NCI-H128 (cell line): ENCODE results near the gene DNAH2.

Experiments used
- DNase-seq: peaks from one replicate; lab custom pipeline; 2025; ENCODE audit not compliant: unreplicated experiment; lab: John Stamatoyannopoulos, UW

The DNAH2 gene

DNA sequence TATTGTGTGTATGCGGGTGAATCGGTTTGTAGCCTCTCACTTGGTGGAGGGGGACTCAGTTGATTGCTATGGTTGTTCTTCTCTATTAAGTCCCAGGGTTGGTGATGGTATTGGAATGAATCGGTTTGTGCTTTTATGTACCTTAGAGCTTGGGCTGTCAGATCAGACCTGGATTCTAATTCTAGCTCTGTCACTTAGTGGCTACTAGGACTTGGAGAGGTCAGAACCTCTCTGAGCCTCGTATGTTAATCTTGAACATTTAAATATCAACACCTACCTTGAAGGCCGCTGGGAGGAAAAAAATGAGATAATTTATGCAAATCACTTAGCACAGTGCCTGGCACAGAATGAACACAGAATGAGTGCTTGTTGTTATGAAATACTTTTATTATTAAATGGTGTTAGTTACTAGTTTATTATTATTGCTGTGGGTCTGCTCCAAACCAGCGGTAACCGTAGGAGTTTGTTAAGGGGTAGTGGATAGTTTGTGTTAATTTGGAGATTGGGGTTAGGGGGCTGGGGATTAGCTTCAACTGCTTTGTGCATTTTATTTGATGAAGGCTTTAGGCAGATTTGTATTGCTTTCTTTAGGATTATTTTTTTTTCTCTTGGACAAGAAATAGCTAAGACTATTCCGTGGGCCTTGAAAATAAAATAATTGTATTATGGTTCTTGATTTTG is 120.0 kb downstream of the DNAH2 start:
- DNase-seq: no peak

GRCh38 chr17:7838090-7839075 is 120.8 kb downstream of the DNAH2 start:
- DNase-seq: no peak

DNA sequence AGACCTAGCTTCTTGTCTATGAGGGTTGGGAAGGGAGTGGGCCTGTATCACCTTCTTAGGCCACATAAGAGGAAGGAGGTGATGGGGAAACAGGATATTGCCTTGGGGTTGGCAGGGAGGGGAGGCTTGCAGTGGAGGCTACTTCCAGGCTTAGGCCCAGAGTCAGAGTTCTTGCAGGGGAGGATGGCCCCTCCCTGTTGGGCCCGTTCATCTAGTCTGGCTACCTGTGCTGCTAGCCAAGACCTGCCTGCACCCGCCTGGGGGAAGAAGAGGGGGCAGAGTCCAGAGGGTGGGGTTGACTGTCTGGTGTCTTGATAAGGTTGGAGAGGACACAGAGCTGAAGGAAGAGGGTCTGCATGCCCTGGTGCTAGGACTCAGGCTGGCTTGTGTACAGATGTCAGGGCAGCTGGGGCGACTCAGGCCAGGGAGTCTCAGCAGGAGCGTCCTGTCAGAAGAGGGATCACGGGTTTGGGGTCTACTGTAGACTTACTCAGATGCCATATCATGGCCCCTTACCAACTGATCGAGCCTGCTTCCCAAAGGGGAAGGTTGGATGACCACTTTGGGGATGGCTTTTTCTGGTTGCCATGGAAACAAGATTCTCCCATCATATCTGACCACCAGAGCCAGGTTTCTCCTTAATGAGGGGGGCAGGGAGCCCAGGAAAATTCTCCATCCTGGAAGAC is 121.8 kb downstream of the DNAH2 start:
- no peak for DNase-seq

GRCh38 chr17:7839876-7840261 is 122.3 kb downstream of the DNAH2 start:
- no peak for DNase-seq

- no peak for DNase-seq
Measured at GRCh38 chr17:7840441-7840840, 122.9 kb downstream of the DNAH2 start.

DNA sequence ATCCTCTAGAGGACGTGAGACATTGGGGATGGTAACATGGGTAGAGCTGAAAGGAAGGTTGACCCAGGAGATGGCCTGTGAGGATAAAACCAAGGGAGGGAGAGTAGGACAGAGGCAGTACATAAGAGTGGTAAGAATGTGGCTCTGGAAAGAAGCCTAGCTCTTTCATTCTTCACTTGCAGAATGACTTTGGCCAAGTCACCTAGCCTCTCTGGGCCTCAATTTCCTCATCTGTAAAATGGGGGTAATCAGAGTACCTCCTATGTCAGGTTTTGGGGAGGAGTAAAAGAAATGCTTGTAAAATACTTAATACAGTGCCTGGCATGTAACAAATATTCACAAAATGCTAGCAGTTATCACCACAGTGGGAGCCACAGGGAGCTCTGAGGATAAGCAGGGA is 123.3 kb downstream of the DNAH2 start:
- no peak for DNase-seq

DNA sequence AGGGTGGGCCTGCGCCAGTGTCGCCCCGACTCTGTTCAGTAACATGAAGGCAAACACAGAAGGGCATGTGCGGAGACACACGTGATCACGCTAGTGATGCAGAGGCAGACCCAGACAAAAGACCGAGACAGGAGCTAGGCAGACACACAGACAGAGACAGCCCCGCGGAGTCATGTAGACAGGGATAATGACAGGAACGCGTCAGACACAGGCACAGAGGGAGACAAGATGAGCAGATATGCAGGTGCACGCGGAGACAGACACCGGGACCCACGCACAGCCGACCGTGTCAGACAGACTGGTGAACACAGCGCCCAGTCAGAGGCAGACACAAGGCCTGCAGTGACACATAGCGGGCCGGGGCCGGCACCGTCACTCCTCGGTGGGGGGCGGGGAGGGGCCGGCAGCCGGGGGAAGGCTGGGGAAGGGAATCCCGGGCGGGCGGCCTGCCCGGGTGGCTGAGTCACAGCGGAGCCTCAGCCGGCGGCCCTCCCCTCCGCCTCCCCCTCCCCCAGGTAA is 123.9 kb downstream of the DNAH2 start:
- no peak for DNase-seq

- peak; percentile 83 for DNase-seq
Measured at GRCh38 chr17:7841915-7842379, 124.4 kb downstream of the DNAH2 start.

DNA sequence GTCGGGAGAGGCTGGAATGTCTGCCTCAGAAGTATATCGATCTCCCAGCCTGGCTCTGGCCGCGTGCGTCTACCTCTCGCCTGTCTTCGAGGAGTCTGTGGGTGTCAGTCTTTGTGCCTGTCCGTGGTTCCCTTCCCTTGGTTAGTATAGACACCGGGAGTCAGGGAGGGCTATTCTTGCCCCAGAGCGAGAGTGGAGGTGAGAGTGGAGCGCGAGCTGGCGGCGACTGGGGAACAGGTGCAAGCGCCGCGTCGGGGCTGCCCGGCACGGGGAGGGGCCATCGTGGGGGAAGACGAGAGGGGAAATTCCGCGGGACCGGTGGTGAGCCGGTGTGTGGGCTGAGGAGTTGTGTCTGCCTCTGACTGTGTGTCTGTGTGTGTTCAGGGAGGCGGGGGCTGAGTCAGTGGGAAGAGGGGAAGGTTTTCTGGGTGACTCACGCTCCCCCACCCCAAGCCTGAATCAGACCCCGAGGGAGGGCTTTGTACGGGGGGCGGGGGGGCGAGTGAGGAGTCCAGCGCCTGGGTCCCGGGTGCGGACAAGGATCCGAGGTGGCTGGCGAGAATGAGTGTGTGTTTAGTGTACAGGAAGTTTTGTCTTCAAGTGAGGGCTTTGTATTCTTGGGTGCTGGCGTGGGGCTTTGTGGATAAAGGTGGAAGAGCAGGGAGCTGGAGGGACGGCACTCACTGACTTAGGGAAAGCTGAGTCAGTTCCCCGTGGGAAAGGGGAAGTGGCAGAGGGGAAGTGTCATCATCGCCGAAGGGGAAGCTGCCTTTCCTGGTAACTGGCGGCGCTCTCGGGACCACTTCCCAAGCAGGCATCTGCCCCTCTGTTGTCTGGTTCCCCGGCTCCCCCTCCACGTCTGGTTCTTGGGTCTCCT is 125.1 kb downstream of the DNAH2 start:
- DNase-seq: no peak

- DNase-seq: no peak
Measured at GRCh38 chr17:7843257-7843535, 125.7 kb downstream of the DNAH2 start.

- DNase-seq: peak; percentile 35
Measured at GRCh38 chr17:7843536-7844291, 126.2 kb downstream of the DNAH2 start.

DNA sequence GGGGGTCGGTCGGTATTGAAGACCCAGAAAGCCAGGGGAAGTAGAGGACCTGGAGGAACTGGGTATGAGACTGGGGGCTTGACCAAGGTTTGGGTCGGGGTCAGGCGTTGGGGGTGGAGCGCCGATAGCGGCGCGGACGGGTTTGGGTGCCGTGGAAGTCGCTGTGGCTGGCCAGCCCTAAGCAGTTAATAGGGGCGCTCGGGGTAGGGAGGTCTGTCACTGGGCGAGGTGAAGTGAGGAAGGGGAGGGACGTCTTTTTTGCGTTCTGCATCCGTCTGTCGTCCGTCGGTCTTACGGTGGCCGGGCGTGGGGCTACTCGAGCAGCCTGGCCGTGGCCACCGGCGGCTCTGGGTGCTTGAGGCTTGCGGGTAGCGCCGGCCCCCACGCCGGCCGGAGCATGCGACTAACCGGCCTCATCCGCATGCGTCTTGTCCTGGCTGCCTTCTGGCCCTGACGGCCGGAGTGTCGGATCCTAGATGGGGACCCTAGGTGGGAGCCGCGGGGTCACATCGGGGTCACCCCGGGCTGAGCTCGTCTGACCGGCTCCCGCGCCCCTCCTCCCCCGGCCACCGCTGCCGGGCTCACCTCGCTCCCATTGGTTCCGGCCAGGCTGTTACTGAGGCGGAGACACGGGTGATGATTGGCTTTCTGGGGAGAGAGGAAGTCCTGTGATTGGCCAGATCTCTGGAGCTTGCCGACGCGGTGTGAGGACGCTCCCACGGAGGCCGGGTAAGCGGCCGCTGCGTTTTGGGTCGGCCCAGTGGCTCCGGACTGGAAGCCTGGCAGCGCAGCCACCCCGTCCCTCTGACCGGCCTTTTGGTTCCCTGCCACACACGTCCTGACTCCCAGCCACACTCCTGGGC is 127.0 kb downstream of the DNAH2 start:
- DNase-seq: no peak

DNA sequence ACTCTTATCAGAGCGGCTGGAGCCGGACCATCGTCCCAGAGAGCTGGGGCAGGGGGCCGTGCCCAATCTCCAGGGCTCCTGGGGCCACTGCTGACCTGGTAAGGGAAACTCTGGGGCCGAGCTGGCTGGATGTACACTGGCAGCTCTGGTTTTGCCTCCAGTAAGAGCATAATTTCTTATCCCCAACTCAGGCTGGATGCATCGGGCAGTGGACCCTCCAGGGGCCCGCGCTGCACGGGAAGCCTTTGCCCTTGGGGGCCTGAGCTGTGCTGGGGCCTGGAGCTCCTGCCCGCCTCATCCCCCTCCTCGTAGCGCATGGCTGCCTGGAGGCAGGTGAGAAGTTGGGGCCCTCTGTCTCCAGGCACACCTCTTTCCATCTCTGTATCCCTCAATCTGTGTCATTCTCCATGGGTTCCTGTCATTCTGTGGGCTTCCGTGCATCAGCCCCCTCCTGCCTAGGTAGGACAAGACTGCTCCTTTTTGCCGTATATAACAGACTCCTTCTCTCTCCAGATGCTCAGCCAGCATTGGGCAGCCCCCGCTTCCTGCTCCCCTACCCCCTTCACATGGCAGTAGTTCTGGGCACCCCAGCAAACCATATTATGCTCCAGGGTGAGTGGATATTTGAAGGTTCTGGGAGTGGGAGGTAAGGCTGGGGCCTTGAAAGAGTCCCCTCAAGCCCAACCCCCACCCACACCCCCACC is 128.0 kb downstream of the DNAH2 start:
- no peak for DNase-seq

GRCh38 chr17:7846063-7846735 is 128.7 kb downstream of the DNAH2 start:
- no peak for DNase-seq

DNA sequence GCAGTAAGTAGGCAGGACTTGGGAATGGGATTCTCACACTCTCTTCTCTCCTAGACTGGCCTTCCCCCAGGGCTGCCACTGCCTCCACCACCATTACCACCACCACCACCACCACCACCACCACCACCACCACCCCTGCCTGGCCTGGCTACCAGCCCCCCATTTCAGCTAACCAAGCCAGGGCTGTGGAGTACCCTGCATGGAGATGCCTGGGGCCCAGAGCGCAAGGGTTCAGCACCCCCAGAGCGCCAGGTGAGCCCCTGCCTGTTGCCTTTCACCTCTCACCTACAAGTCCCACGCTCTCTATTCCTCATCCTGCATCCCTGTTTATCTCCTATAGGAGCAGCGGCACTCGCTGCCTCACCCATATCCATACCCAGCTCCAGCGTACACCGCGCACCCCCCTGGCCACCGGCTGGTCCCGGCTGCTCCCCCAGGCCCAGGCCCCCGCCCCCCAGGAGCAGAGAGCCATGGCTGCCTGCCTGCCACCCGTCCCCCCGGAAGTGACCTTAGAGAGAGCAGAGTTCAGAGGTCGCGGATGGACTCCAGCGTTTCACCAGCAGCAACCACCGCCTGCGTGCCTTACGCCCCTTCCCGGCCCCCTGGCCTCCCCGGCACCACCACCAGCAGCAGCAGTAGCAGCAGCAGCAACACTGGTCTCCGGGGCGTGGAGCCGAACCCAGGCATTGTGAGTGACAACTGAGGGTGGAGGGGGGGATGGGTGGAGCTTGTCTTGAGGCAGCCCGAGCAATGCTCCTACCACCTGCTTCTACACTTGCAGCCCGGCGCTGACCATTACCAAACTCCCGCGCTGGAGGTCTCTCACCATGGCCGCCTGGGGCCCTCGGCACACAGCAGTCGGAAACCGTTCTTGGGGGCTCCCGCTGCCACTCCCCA is 129.5 kb downstream of the DNAH2 start:
- no peak for DNase-seq

GRCh38 chr17:7848131-7848579 is 130.6 kb downstream of the DNAH2 start:
- DNase-seq: no peak

- DNase-seq: no peak
Measured at GRCh38 chr17:7848739-7849129, 131.2 kb downstream of the DNAH2 start.
